Subcutaneous adipose tissue (tissue), 4 donors: ENCODE results near the gene POLRMT. TPM values are rescaled to one million over a fixed set of nuclear protein-coding genes. Genes with fewer than 3 reads are reported as not detected.

ENCODE experiments used
- CTCF ChIP-seq: fragments of 450-650 bp; IDR thresholded peaks from one replicate; pipeline ENCODE4 v1.5.1; 2016; ENCODE audit warnings: low read depth, mild to moderate bottlenecking, control low read depth, antibody characterized with exemption, moderate library complexity
- total RNA-seq, 4 donors: library from RNA; depleted of rRNA; stranded (reverse); fragments of >200 nt; gene quantifications; one replicate each; pipeline ENCODE4 v1.1.0, GENCODE V29; 2016

Gene POLRMT
- total RNA-seq, 4 donors from 2014 or later = 11.9 to 41.4 (median 14.7) TPM

DNA sequence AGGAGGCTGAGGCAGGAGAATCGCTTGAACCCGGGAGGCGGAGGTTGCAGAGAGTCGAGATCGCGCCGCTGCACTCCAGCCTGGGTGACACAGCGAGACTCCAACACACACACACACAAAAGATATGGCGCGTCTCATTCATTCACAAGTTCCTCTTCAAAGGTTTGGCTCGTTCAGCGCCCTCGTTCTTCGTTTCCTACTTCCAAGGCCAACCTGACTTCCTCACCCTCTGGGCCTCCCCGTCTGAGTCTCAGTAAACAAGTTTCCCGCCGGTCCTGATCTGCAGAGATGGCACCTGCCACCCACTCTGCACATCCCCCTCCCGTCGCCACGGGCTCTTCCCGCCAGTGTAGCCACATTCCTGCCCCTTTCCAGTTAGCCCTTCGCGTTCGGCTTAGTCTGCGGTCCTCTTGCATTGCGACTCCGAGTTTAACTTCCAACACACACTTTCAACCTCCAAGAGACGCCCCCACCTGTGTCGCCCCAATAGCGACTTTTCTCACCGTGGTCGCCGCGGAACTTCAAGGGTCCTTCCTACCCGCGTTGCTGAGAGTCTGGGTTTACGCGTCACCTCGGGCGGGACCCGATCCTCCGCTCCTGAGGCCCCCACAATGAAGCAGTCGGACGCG, 62.3 kb downstream of the POLRMT start:
- no peak for TF ChIP-seq CTCF

- TF ChIP-seq CTCF = no peak
Measured at GRCh38 chr19:570251-570686, 63.1 kb downstream of the POLRMT start.

GRCh38 chr19:567296-567900, 65.9 kb downstream of the POLRMT start:
- no peak for TF ChIP-seq CTCF

Other genes with a start within 250 kb of the POLRMT start
- gene C2CD4C, start 224.4 kb downstream of the POLRMT start, total RNA-seq = 1 to 10 TPM in 1 of 4 donors, under 1 TPM in 2, not detected in 1; 0.44 to 6.8 (median 0.51) TPM
- 10 to 100 TPM in 1 of 4 donors, 1 to 10 TPM in 3; 7.3 to 20.2 (median 8.9) TPM for gene SHC2, start 172.5 kb downstream of the POLRMT start, total RNA-seq
- gene MADCAM1, start 137.1 kb downstream of the POLRMT start, total RNA-seq = under 1 TPM in 2 of 4 donors, not detected in 2; 0.38 to 0.68 TPM
- gene TPGS1, start 126.0 kb downstream of the POLRMT start, total RNA-seq = 10 to 100 TPM in 3 of 4 donors, 1 to 10 TPM in 1; 9.1 to 54.1 (median 41.5) TPM
- gene CDC34, start 101.8 kb downstream of the POLRMT start, total RNA-seq = 10 to 100 TPM; 25.8 to 81.2 (median 42.4) TPM
- under 1 TPM in 1 of 4 donors, not detected in 3; 0.88 TPM for gene GZMM, start 89.5 kb downstream of the POLRMT start, total RNA-seq
- gene BSG, start 60.9 kb downstream of the POLRMT start, total RNA-seq = 100 to 1,000 TPM; 313 to 793 (median 445) TPM
- not detected for gene HCN2, start 43.7 kb downstream of the POLRMT start, total RNA-seq
- 1 to 10 TPM in 2 of 4 donors, not detected in 2; 1.3 to 2.2 TPM for gene FGF22, start 6.3 kb upstream of the POLRMT start, total RNA-seq
- 10 to 100 TPM; 23.3 to 85.9 (median 31.1) TPM for gene RNF126, start 29.7 kb upstream of the POLRMT start, total RNA-seq
- gene FSTL3, start 42.9 kb upstream of the POLRMT start, total RNA-seq = 100 to 1,000 TPM in 2 of 4 donors, 10 to 100 TPM in 2; 54.5 to 124 (median 91.4) TPM
- gene PRSS57, start 61.9 kb upstream of the POLRMT start, total RNA-seq = not detected
- 100 to 1,000 TPM in 1 of 4 donors, 10 to 100 TPM in 3; 57.1 to 228 (median 77.4) TPM for gene PALM, start 75.4 kb upstream of the POLRMT start, total RNA-seq
- gene MISP, start 117.6 kb upstream of the POLRMT start, total RNA-seq = not detected
- gene PTBP1, start 163.9 kb upstream of the POLRMT start, total RNA-seq = 100 to 1,000 TPM in 1 of 4 donors, 10 to 100 TPM in 3; 77.5 to 108 (median 87.8) TPM
- not detected for gene PLPPR3, start 188.4 kb upstream of the POLRMT start, total RNA-seq
- under 1 TPM in 1 of 4 donors, not detected in 3; 0.68 TPM for gene AZU1, start 194.3 kb upstream of the POLRMT start, total RNA-seq
- gene PRTN3, start 207.5 kb upstream of the POLRMT start, total RNA-seq = not detected
- gene ELANE, start 218.8 kb upstream of the POLRMT start, total RNA-seq = 1 to 10 TPM in 2 of 4 donors, not detected in 2; 2.4 to 2.8 TPM
- gene CFD, start 226.1 kb upstream of the POLRMT start, total RNA-seq = 1,000 to 10,000 TPM; 1,847 to 6,869 (median 2,488) TPM